Prostate gland (tissue), 2 donors: Measurements from ENCODE around the gene PARP8. TPM values are rescaled to one million over a fixed set of nuclear protein-coding genes. Genes with fewer than 3 reads are reported as not detected.

Experiments used
- DNase-seq: peaks from one replicate; pipeline ENCODE4 v3.0.0-alpha.2; 2019; ENCODE audit warnings: low spot score
- H3K27ac ChIP-seq, 2 donors: fragments of 200-600 bp; sonication (generic); 2 replicates each; pipeline ENCODE4 v1.5.1; 2017 to 2019
- H3K27me3 ChIP-seq: fragments of 200-600 bp; sonication (generic); replicated peaks from 2 replicates; pipeline ENCODE4 v1.5.1; 2019; ENCODE audit not compliant: insufficient read depth
- H3K36me3 ChIP-seq, 2 donors: fragments of 200-600 bp; sonication (generic); 1 replicate in 1 of 2; 2 replicates in 1 of 2; pipeline versions ENCODE4 v1.5.1 to v1.8.1; 2017 to 2019
- H3K4me1 ChIP-seq: fragments of 200-600 bp; sonication (generic); replicated peaks from 2 replicates; pipeline ENCODE4 v1.5.1; 2019
- H3K4me3 ChIP-seq, 2 donors: fragments of 200-600 bp; sonication (generic); 2 replicates each; pipeline ENCODE4 v1.5.1; 2017 to 2019
- H3K9me3 ChIP-seq: fragments of 200-600 bp; sonication (generic); 2 replicates; pipeline ENCODE4 v1.5.1; 2017
- POLR2A ChIP-seq: fragments of 450-650 bp; IDR thresholded peaks from one replicate; pipeline ENCODE4 v1.6.1; 2016; ENCODE audit warnings: antibody characterized with exemption, mild to moderate bottlenecking
- POLR2AphosphoS5 ChIP-seq: sonication (generic); formaldehyde crosslinking; IDR thresholded peaks from one replicate; pipeline ENCODE4 v1.6.1; 2017; ENCODE audit warnings: antibody characterized with exemption
- WGBS: methylation state at CpG from one replicate; pipeline ENCODE4 v1.1.5; 2018; 5-methylcytosine and 5-hydroxymethylcytosine counted together
- intact Hi-C: fragments of 100-400 bp; cut with DNase I; formaldehyde crosslinking; loops from one replicate; pipeline ENCODE4 v1.14.2; 2022
- total RNA-seq, 2 donors: library from RNA; depleted of rRNA; stranded (reverse); fragments of >200 nt; gene quantifications; one replicate each; pipeline ENCODE4 v1.1.0, GENCODE V29; 2016
- TF ChIP-seq, protein P1 (sequence below), 4 experiments: fragments of 200-600 bp in 2 of 4; fragments of 450-650 bp in 2 of 4; sonication (generic) in 2 of 4; IDR thresholded peaks; 1 replicate in 3 of 4; 2 replicates in 1 of 4; pipeline ENCODE4 v1.5.1; 2016 to 2019; ENCODE audit warnings: antibody characterized with exemption in 4 of 4, mild to moderate bottlenecking in 2 of 4, moderate library complexity in 2 of 4

PARP8 gene
- total RNA-seq, 2 donors from 2014 or later, result 21.8 TPM

DNA sequence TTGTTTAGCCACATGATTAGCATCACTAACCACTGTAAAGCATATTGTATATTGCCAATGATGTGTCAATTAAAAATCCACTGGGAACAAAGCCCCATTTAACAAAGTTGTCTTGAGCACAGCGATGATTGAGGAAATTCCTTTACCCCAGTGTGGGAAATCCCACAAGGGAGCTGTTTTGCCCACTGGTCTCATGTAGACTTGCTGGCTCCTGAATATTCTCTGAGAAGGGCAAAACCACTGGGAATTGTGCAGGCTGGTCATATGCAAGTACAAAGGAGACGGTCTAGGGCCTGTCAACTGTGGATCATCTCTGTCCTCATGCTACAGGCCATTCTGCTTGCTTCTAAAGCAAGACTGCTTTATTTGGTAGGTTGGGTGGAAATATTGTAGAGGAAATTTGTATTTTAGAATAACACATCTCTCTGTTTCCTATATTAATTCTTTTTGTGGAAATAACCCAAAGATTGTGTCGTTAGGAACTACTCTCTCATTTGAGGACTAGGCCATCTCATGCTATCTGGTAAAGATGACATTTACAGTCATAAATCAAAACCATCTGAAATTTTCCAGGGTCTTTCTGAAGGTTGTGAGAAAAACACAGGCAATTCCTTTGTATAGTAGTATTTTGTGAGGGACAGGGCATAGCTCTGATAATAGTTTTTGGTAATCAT is 60.2 kb downstream of the PARP8 start:
- WGBS, result 69% methylated on average over 3 of the region's 3 CpGs
- no peak for DNase-seq
- intact Hi-C loops, result no loop called here
- H3K9me3 ChIP-seq, result no peaks in the 10 kb centered on the region
- H3K4me3 ChIP-seq, result no peak overlapping the region
- TF ChIP-seq POLR2AphosphoS5, result no peak
- TF ChIP-seq POLR2A, result no peak
- TF ChIP-seq, protein P1, sequence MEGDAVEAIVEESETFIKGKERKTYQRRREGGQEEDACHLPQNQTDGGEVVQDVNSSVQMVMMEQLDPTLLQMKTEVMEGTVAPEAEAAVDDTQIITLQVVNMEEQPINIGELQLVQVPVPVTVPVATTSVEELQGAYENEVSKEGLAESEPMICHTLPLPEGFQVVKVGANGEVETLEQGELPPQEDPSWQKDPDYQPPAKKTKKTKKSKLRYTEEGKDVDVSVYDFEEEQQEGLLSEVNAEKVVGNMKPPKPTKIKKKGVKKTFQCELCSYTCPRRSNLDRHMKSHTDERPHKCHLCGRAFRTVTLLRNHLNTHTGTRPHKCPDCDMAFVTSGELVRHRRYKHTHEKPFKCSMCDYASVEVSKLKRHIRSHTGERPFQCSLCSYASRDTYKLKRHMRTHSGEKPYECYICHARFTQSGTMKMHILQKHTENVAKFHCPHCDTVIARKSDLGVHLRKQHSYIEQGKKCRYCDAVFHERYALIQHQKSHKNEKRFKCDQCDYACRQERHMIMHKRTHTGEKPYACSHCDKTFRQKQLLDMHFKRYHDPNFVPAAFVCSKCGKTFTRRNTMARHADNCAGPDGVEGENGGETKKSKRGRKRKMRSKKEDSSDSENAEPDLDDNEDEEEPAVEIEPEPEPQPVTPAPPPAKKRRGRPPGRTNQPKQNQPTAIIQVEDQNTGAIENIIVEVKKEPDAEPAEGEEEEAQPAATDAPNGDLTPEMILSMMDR (IDR thresholded peaks at IDR 0.05), result no peak
- H3K36me3 ChIP-seq, result no peaks in the 10 kb centered on the region
- H3K4me1 ChIP-seq, result no peaks in the 10 kb centered on the region
- no peak overlapping the region for H3K27ac ChIP-seq
- H3K27me3 ChIP-seq, result no peaks in the 10 kb centered on the region

DNA sequence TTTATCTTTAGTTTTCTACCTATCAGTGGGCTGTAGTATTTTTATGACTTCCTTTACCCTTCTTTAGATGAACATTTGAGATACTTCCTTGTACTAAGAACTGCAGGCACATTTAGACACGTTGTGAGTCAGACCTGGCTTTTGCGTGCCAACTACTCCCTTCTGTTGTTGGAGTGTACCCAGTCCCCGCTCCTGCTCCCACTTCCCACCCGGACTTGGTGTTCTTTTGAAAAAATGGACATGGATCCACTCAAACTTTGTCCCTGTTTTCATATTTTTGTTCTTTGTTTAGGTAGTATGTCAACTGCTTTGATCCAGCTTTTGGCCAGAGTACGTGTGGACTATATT is 60.7 kb downstream of the PARP8 start:
- Histone ChIP-seq H3K4me3 (no peak overlapping the region), H3K36me3 (no peaks in the 10 kb centered on the region), H3K9me3 (no peaks in the 10 kb centered on the region), H3K27ac (no peak overlapping the region), H3K4me1 (no peaks in the 10 kb centered on the region), H3K27me3 (no peaks in the 10 kb centered on the region)
- DNase-seq, result peak; percentile 48
- WGBS, result 13% methylated on average over 5 of the region's 5 CpGs
- TF ChIP-seq, protein P1 (IDR thresholded peaks at IDR 0.05), result no peak
- TF ChIP-seq POLR2AphosphoS5 (no peak), POLR2A (no peak)
- intact Hi-C loops, result no loop called here

DNA sequence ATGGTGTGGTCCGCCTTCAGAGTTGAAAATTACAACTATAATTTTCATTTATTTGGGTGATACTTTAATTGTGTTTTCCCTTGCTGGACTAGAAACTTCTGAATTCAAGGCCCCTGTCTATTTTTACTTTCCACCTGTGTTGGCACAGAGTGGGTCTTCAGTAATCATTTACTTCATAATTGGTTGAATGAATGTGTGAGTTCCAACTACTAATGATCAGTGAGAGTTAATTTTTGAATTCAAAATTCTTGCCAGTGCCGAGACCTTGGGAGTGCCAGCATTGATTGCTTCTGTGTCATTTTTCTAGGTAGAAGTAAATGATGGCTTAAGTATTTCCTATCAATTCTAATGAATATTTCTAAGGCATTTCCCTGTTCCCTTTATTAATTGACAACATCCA is 61.4 kb downstream of the PARP8 start:
- Histone ChIP-seq H3K36me3 (no peaks in the 10 kb centered on the region), H3K4me3 (no peak overlapping the region), H3K9me3 (no peaks in the 10 kb centered on the region), H3K27ac (no peak overlapping the region), H3K27me3 (no peaks in the 10 kb centered on the region), H3K4me1 (no peaks in the 10 kb centered on the region)
- DNase-seq, result no peak
- TF ChIP-seq POLR2A (no peak), POLR2AphosphoS5 (no peak)
- TF ChIP-seq, protein P1 (IDR thresholded peaks at IDR 0.05), result no peak
- WGBS, result 97% methylated on average over 2 of the region's 2 CpGs
- intact Hi-C loops, result no loop called here

DNA sequence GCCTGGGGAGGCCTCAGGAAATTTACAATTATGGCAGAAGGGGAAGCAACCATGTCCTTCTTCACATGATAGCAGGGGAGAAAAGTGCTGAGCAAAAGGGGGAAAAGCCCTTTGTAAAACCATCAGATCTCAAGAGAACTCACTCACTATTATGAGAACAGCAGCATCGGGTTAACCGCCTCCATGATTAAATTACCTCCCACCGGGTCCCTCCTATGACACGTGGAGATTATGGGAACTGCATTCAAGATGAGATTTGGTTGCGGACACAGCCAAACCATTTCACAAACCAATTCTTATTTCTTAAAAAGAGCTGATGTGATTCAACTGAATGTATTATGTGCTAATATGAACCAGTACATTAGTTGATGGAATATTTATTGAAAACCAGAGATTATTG is 63.9 kb downstream of the PARP8 start:
- no peaks in the 10 kb centered on the region for H3K27me3 ChIP-seq
- no peaks in the 10 kb centered on the region for H3K36me3 ChIP-seq
- WGBS, result 81% methylated on average over 5 of the region's 5 CpGs
- no peak for DNase-seq
- intact Hi-C loops, result no loop called here
- no peak overlapping the region for H3K27ac ChIP-seq
- H3K9me3 ChIP-seq, result no peaks in the 10 kb centered on the region
- TF ChIP-seq, protein P1 (IDR thresholded peaks at IDR 0.05), result no peak
- TF ChIP-seq POLR2AphosphoS5 (no peak), POLR2A (no peak)
- no peaks in the 10 kb centered on the region for H3K4me1 ChIP-seq
- H3K4me3 ChIP-seq, result no peak overlapping the region

DNA sequence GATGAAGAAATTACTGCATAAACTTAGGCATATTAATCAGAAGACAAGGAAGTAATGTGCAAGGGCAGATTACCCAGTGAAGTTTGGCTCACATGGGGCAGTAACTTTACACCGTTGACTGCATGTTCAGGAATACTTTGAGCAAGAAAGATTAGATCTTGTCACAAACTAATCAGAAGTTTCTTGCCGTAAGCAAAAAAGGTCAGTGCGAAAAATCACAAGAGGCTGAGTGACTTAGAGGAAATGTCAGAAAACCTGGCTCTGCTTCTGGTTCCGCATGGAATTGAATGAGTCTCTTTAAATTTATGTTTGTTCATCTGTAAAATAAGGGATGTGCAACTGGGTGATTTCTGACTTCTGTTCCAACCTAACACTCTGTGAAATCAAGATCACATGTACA is 64.4 kb downstream of the PARP8 start:
- intact Hi-C loops, result no loop called here

More for the DNA sequence above, 64.4 kb downstream of the PARP8 start:
- no peak for TF ChIP-seq POLR2A
- TF ChIP-seq POLR2AphosphoS5, result no peak
- TF ChIP-seq, protein P1 (IDR thresholded peaks at IDR 0.05), result no peak
- H3K36me3 ChIP-seq, result no peaks in the 10 kb centered on the region
- WGBS, result 43% methylated on average over 4 of the region's 4 CpGs
- H3K27ac ChIP-seq, result no peak overlapping the region
- no peak for DNase-seq
- H3K27me3 ChIP-seq, result no peaks in the 10 kb centered on the region
- no peaks in the 10 kb centered on the region for H3K9me3 ChIP-seq
- H3K4me3 ChIP-seq, result no peak overlapping the region
- H3K4me1 ChIP-seq, result no peaks in the 10 kb centered on the region
